GM19240 (cell line): ENCODE data around the gene WDR3.
A peak's percentile ranks its signal among the peaks of the same experiment; 100 is the strongest.
"Not testable (repeated sequence)": the region's sequence is repeated elsewhere in the genome, so short reads cannot be mapped to it uniquely, and the experiment has no call there.

ENCODE experiments used
- DNase-seq: peaks from one replicate; pipeline ENCODE4 v3.0.0; 2011; ENCODE audit warnings: low spot score; ENCODE audit not compliant: insufficient read length

WDR3 gene

GRCh38 chr1:117929343-117930172, at the start of gene WDR3, which contains the start of gene GDAP2:
WDR3 (plus strand) TSS chr1:117929739; CDS start chr1:117933320, 3,581 bp downstream.
GDAP2 (minus strand) TSS chr1:117929621; CDS start chr1:117920357, 9,264 bp downstream.
- DNase-seq, result peak; percentile 64

DNA sequence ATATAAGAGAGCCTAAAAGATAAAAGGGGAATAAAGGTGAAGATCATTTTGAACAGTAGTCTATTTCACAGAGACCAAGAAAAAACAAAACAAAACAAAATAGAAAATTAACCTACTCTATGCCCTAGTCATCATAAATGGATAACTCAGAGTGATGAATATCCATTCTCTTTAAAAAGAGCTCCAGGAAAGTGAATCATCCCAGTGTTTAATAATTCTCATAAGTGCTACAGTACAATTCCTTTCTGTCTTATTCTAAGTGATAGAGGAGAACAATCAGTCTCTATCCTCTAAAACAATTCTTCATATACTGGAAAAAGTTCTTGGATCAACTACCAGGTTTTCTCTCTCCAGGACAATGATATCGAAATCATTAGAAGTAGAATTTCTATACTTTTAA, 45.9 kb upstream of the WDR3 start:
- no peak for DNase-seq

DNA sequence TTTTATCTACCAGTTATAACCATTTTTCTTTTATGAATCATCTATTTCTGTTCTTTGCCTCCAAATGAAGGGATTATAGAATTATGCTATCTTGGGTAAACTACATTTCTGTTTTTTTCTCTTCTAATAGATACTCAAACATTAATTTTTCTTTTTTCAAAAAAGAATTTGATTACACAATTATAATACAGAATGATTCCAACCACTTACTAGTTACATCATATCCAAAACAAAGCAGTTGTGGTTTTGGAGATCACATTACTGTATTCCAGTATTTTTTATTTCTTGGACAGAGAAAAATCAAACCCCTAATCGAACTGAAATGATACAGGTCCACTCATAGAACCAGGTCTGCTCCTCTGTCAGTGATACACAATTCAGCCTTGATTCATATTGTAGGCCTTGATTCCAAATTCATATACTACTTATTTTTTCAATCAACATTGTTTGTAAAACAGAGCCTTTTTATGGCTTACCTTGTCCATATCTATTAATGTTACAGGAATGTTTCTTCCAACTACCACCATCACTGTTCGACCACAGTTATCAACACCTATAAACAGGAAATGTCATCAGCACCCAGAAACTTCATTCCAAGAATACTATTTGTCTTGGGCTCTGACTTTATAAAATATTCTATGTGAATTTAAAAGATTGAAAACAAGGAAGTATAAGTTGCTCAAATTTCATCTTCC, 43.3 kb upstream of the WDR3 start:
- no peak for DNase-seq

- DNase-seq, result no peak
These were observed 39.1 kb upstream of the WDR3 start for GRCh38 chr1:117890452-117890851.

GRCh38 chr1:117892512-117892911, 37.0 kb upstream of the WDR3 start:
- no peak for DNase-seq

- DNase-seq, result no peak
These were observed 35.5 kb upstream of the WDR3 start for GRCh38 chr1:117894078-117894477.

DNA sequence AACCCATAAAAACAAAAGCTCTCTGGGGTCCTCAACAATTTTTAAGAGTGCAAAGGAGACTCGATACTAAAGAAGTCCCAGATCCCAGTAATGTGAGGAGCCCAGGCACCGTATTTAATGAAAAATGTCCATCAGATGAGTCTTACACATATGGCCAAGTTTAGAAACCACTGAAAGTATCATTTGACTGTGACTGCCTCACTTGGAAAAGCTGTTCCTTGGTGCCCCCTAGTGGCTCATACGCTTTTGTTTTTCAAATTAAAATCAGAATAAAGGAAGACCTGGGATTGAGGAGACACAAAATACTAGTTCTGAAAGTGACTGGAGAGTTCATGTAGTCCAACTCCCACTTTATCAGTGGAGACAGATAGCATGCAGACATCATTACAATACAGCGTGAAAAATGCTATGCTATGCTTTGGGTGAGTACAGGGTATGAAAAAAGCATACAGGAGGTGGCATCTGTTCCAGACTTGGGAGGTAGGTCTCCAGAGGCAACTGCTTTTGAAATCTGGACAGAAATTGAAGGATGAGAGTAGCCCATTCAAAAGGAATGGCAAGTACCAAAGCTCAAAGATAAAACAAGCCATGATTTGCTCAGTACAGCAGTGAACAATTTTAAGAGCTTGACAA, 33.9 kb upstream of the WDR3 start:
- peak; percentile 29 for DNase-seq

GRCh38 chr1:117897551-117897950, 32.0 kb upstream of the WDR3 start:
- no peak for DNase-seq

- no peak for DNase-seq
These were observed 29.7 kb upstream of the WDR3 start for GRCh38 chr1:117899801-117900200.

DNA sequence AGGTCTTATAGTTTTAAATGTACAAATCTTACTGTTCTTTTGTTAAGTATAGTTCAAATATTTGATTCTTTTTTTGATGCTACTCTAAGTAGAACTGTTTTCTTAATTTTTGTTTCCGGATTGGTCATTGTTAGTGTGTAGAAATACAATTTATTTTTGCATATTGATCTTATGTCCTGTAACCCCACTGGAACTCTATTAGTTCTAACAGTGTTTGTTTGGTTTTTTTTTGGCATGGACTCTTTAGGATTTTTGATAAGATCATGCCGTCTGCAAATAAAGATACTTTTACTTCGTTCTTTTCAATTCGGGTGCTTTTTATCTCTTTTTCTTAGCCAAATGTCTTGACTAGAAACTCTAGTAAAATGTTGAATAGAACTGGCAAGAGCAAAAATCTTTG, 26.6 kb upstream of the WDR3 start:
- no peak for DNase-seq

DNA sequence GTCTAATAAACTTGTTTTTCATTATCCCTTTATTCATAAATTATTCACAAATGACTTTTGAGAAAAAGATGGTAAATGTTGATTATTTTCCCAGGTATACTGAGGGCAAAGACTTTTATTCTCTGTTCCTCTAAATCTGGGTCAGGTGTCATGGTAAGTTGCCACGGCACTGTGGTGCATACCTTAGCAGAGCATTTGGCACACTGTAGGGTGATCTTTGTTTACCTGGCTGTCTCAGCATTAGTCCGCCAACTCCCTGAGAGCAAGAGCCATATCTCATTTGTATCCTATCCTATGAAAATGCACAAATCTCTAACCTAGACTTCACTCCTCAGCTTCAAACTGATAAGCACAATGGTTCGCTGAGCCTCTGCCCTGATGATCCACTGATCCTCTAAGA, 25.1 kb upstream of the WDR3 start:
- no peak for DNase-seq

GRCh38 chr1:117905019-117905418, 24.5 kb upstream of the WDR3 start:
- DNase-seq, result no peak

GRCh38 chr1:117911051-117911450, 18.5 kb upstream of the WDR3 start:
- DNase-seq, result no peak

- no peak for DNase-seq
These were observed 10.2 kb upstream of the WDR3 start for GRCh38 chr1:117919376-117919775.

DNA sequence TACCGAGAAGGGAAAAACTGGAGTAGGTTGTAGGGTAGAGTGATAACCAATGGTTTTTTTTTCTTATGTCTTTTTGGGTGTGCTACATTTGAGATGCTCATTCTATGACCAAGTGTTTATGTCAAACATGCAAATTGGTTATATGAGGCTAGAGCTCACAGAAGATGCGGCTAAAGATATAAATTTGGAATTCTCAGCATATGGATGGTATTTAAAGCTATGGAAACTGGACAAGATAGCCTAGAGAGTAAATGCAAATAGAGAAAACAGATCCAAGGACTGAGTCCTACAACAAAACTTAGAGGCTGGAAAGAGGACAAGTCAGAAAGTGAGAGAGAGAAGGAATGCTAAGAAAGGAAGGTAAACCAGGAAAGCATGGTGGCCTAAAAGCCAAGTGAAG, 7.5 kb upstream of the WDR3 start:
- DNase-seq, result no peak

- DNase-seq, result not testable (repeated sequence)
These were observed 6.8 kb upstream of the WDR3 start for GRCh38 chr1:117922717-117923116.

DNA sequence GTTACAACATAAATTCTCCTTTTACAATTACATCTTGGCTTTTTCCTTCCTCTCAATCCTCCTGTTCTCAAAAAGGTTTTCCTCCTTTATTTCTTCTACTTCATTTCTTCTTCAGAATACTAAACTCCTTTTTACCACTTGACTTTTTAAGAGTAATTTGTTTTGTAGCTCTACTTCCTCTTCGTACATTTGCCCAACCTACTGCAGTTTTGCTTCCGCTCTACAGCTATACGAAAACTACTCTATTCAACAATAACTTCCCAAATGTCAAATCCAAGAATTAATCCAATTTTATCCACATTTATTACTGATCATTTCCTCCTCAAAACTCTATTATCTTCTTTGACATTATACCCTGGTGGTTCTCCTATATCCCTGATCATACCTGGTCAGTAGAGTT, 3.6 kb upstream of the WDR3 start:
- no peak for DNase-seq

DNA sequence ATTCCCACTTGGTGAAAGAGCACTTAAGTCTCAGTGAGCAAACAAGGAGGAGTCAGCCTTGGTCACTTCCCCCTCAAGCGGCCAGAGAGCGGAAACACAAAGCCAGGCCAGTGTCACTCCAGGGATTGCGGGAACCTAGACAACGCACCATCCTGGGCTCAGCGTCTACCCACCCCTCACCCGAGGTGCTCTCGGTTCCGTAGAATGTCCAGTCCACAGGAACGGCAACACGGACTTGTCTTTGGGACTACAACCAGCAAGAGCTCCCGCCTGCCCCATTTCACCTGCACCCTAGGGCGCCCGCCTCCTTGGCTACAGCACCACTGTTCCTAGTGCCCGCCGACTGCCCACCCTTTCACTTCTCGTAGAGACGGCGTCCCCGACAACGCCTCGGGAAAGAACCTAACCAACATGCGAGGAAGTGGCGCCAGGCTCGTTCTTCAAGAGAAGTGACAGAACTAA, 627 bp upstream of the WDR3 start:
- peak; percentile 3 for DNase-seq

DNA sequence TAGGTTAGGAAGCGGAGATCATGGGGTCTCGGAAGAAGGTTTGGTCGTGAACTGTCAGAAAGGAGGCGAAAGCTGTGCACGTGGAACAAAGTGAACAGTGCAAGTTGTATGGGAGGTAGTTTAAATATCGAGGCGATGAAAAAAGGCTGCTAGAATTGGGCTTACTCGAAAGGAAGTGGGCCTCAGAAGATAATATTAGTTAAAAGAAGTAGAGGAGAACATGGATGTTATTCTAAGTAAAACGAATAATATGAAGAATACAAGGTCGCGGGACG, 571 bp downstream of the WDR3 start:
- DNase-seq, result no peak

GRCh38 chr1:117930484-117930883, 945 bp downstream of the WDR3 start:
- DNase-seq, result no peak

GRCh38 chr1:117932576-117932975, 3.0 kb downstream of the WDR3 start:
- DNase-seq, result no peak

DNA sequence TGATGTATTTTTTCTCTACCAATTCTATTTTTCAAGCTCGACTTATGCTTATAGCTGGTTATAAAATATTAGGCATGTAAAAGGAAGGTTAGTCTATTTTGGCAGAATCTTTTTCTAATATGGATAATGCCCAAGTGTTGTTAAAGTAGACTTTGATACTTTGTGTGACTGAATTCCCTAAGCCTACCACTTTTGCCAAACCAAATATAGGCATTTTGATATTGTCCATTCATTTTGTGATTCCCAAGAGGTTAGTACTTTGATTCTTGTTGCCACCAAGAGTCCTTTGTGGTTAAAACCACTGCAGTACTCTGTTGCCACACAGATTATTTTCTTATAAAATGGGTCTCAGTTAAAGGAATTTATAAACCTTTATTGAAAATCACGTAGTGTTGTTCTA, 4.2 kb downstream of the WDR3 start:
- DNase-seq, result no peak
